Skeletal muscle cell (primary cell): Measurements from ENCODE around the gene FRMD5.
"Not testable (repeated sequence)": the region's sequence is repeated elsewhere in the genome, so short reads cannot be mapped to it uniquely, and the experiment has no call there.

Experiments used
- DNase-seq: peaks from one replicate; pipeline ENCODE4 v3.0.0-alpha.2; 2010; ENCODE audit warnings: low read depth
- H3K4me3 ChIP-seq: 2 replicates; pipeline ENCODE4 v1.5.1; 2011; ENCODE audit warnings: low read depth, mild to moderate bottlenecking, control low read depth, low read length, moderate library complexity

Gene FRMD5

GRCh38 chr15:44045661-44046060 lies 149.4 kb downstream of the FRMD5 start:
- no peak overlapping the region for H3K4me3 ChIP-seq
- DNase-seq: no peak

- H3K4me3 ChIP-seq: no peak overlapping the region
- no peak for DNase-seq
Measured at GRCh38 chr15:44045217-44045616, 149.9 kb downstream of the FRMD5 start.

- no peak for DNase-seq
- H3K4me3 ChIP-seq: no peak overlapping the region
Measured at GRCh38 chr15:44038755-44039191, 156.3 kb downstream of the FRMD5 start.

GRCh38 chr15:44035781-44036699 lies 159.0 kb downstream of the FRMD5 start:
- DNase-seq: no peak
- H3K4me3 ChIP-seq: no peak overlapping the region

- no peak overlapping the region for H3K4me3 ChIP-seq
- no peak for DNase-seq
Measured at GRCh38 chr15:44034933-44035624, 160.0 kb downstream of the FRMD5 start.

GRCh38 chr15:44034334-44034733 lies 160.7 kb downstream of the FRMD5 start:
- DNase-seq: no peak
- H3K4me3 ChIP-seq: no peak overlapping the region

GRCh38 chr15:44033894-44034293 lies 161.2 kb downstream of the FRMD5 start:
- H3K4me3 ChIP-seq: no peak overlapping the region
- no peak for DNase-seq

GRCh38 chr15:44032820-44033219 lies 162.3 kb downstream of the FRMD5 start:
- DNase-seq, H3K4me3 ChIP-seq: not testable (repeated sequence)

GRCh38 chr15:44029940-44030568 lies 165.0 kb downstream of the FRMD5 start:
- DNase-seq: no peak
- H3K4me3 ChIP-seq: no peak overlapping the region

GRCh38 chr15:44029003-44029402 lies 166.1 kb downstream of the FRMD5 start:
- H3K4me3 ChIP-seq: no peak overlapping the region
- DNase-seq: no peak

GRCh38 chr15:44028349-44028748 lies 166.7 kb downstream of the FRMD5 start:
- no peak overlapping the region for H3K4me3 ChIP-seq
- DNase-seq: no peak

GRCh38 chr15:44024155-44024554 lies 170.9 kb downstream of the FRMD5 start:
- DNase-seq: no peak
- no peak overlapping the region for H3K4me3 ChIP-seq

- DNase-seq: no peak
- no peak overlapping the region for H3K4me3 ChIP-seq
Measured at GRCh38 chr15:44023176-44023575, 171.9 kb downstream of the FRMD5 start.

- H3K4me3 ChIP-seq: no peak overlapping the region
Measured at GRCh38 chr15:44018151-44018550, 176.9 kb downstream of the FRMD5 start.

GRCh38 chr15:44015545-44016305 lies 179.3 kb downstream of the FRMD5 start:
- no peak for DNase-seq
- no peak overlapping the region for H3K4me3 ChIP-seq

More at GRCh38 chr15:44018151-44018550, 176.9 kb downstream of the FRMD5 start:
- DNase-seq: no peak

- H3K4me3 ChIP-seq: no peak overlapping the region
Measured at GRCh38 chr15:44011238-44011854, 183.7 kb downstream of the FRMD5 start.

GRCh38 chr15:44010089-44010488 lies 185.0 kb downstream of the FRMD5 start:
- DNase-seq: no peak
- H3K4me3 ChIP-seq: no peak overlapping the region

More at GRCh38 chr15:44011238-44011854, 183.7 kb downstream of the FRMD5 start:
- no peak for DNase-seq

GRCh38 chr15:44009038-44009437 lies 186.0 kb downstream of the FRMD5 start:
- no peak for DNase-seq
- no peak overlapping the region for H3K4me3 ChIP-seq

GRCh38 chr15:44000248-44000647 lies 194.8 kb downstream of the FRMD5 start:
- not testable (repeated sequence) for H3K4me3 ChIP-seq
- peak; percentile 58 for DNase-seq
